WI38 (cell line): ENCODE measurements around the gene COL4A2.

Source experiments
- H3K4me3 ChIP-seq: 2 replicates; pipeline ENCODE4 v1.5.1; 2011; ENCODE audit warnings: low read depth, mild to moderate bottlenecking, control low read depth, low read length
- CTCF ChIP-seq: IDR thresholded peaks from 2 replicates; pipeline ENCODE4 v1.5.1; 2012; ENCODE audit warnings: low read depth, mild to moderate bottlenecking, control low read depth, low read length

Gene COL4A2

GRCh38 chr13:110466266-110466915 is 159.3 kb downstream of the COL4A2 start:
- no peak overlapping the region for H3K4me3 ChIP-seq
- TF ChIP-seq CTCF, result no peak

- H3K4me3 ChIP-seq, result no peak overlapping the region
- TF ChIP-seq CTCF, result no peak
These were observed 160.5 kb downstream of the COL4A2 start for GRCh38 chr13:110467516-110468110.

GRCh38 chr13:110468986-110469495 is 162.0 kb downstream of the COL4A2 start:
- no peak overlapping the region for H3K4me3 ChIP-seq
- no peak for TF ChIP-seq CTCF

- TF ChIP-seq CTCF, result no peak
- H3K4me3 ChIP-seq, result no peak overlapping the region
These were observed 162.5 kb downstream of the COL4A2 start for GRCh38 chr13:110469597-110469996.

- no peak for TF ChIP-seq CTCF
These were observed 163.4 kb downstream of the COL4A2 start for GRCh38 chr13:110470272-110471009.

GRCh38 chr13:110471156-110471832 is 164.2 kb downstream of the COL4A2 start:
- no peak overlapping the region for H3K4me3 ChIP-seq
- TF ChIP-seq CTCF, result no peak

More at GRCh38 chr13:110470272-110471009, 163.4 kb downstream of the COL4A2 start:
- no peak overlapping the region for H3K4me3 ChIP-seq
